GM18907 (cell line): ENCODE measurements around the gene F2RL1.
"Not testable (repeated sequence)": the region's sequence is repeated elsewhere in the genome, so short reads cannot be mapped to it uniquely, and the experiment has no call there.

Experiments
- ATAC-seq: cut with Tn5 transposase; IDR thresholded peaks from one replicate; pipeline ENCODE4 v1.9.1; 2021; ENCODE audit warnings: mild to moderate bottlenecking, moderate library complexity; ENCODE audit not compliant: unreplicated experiment

F2RL1 gene

GRCh38 chr5:76818844-76819831 lies at the start of gene F2RL1:
TSS of gene F2RL1 (plus strand) at chr5:76819030. CDS start at chr5:76819183, 153 bp downstream.
- no peak for ATAC-seq

GRCh38 chr5:76771041-76771440 lies 47.8 kb upstream of the F2RL1 start:
- not testable (repeated sequence) for ATAC-seq

- ATAC-seq, result no peak
Measured at GRCh38 chr5:76771705-76772405, 47.0 kb upstream of the F2RL1 start.

- ATAC-seq, result no peak
Measured at GRCh38 chr5:76775921-76776320, 42.9 kb upstream of the F2RL1 start.

GRCh38 chr5:76776391-76776790 lies 42.4 kb upstream of the F2RL1 start:
- ATAC-seq, result no peak

- not testable (repeated sequence) for ATAC-seq
Measured at GRCh38 chr5:76780616-76781015, 38.2 kb upstream of the F2RL1 start.

GRCh38 chr5:76781775-76782174 lies 37.1 kb upstream of the F2RL1 start:
- no peak for ATAC-seq

- ATAC-seq, result no peak
Measured at GRCh38 chr5:76782444-76782843, 36.4 kb upstream of the F2RL1 start.

- ATAC-seq, result no peak
Measured at GRCh38 chr5:76787237-76787636, 31.6 kb upstream of the F2RL1 start.

GRCh38 chr5:76788362-76788761 lies 30.5 kb upstream of the F2RL1 start:
- no peak for ATAC-seq

- not testable (repeated sequence) for ATAC-seq
Measured at GRCh38 chr5:76789275-76789674, 29.6 kb upstream of the F2RL1 start.

- no peak for ATAC-seq
Measured at GRCh38 chr5:76789991-76790581, 28.7 kb upstream of the F2RL1 start.

GRCh38 chr5:76790632-76791290 lies 28.1 kb upstream of the F2RL1 start:
- no peak for ATAC-seq

GRCh38 chr5:76791461-76791860 lies 27.4 kb upstream of the F2RL1 start:
- ATAC-seq, result no peak

GRCh38 chr5:76794871-76795270 lies 24.0 kb upstream of the F2RL1 start:
- ATAC-seq, result no peak

- no peak for ATAC-seq
Measured at GRCh38 chr5:76799588-76799987, 19.2 kb upstream of the F2RL1 start.

GRCh38 chr5:76800579-76800978 lies 18.3 kb upstream of the F2RL1 start:
- ATAC-seq, result no peak

- no peak for ATAC-seq
Measured at GRCh38 chr5:76801159-76801802, 17.5 kb upstream of the F2RL1 start.

- ATAC-seq, result no peak
Measured at GRCh38 chr5:76801803-76802195, 17.0 kb upstream of the F2RL1 start.

- ATAC-seq, result no peak
Measured at GRCh38 chr5:76804266-76804665, 14.6 kb upstream of the F2RL1 start.
